Right lobe of liver (tissue), 4 donors: ENCODE results near the gene ADGRA1.

Experiments
- POLR2A ChIP-seq: fragments of 450-650 bp; IDR thresholded peaks from one replicate; pipeline ENCODE4 v1.6.1; 2017; ENCODE audit warnings: antibody characterized with exemption, mild to moderate bottlenecking
- TF ChIP-seq, protein P1 (sequence below), 4 donors: fragments of 200-600 bp in 3 of 4; fragments of 450-650 bp in 1 of 4; IDR thresholded peaks; one replicate each; pipeline versions ENCODE4 v1.5.1 to v1.8.0; 2016 to 2022; ENCODE audit warnings: antibody characterized with exemption in 4 of 4, mild to moderate bottlenecking in 2 of 4
- donor health status: DM: no; HTN: no; CAD: no.
- donor health status: DM: no; HTN: no; CAD: no.
- donor health status: DM: no; HTN: yes; CAD: no.

GRCh38 chr10:133131734-133132472, 44.2 kb downstream of the ADGRA1 start:
- TF ChIP-seq, protein P1, sequence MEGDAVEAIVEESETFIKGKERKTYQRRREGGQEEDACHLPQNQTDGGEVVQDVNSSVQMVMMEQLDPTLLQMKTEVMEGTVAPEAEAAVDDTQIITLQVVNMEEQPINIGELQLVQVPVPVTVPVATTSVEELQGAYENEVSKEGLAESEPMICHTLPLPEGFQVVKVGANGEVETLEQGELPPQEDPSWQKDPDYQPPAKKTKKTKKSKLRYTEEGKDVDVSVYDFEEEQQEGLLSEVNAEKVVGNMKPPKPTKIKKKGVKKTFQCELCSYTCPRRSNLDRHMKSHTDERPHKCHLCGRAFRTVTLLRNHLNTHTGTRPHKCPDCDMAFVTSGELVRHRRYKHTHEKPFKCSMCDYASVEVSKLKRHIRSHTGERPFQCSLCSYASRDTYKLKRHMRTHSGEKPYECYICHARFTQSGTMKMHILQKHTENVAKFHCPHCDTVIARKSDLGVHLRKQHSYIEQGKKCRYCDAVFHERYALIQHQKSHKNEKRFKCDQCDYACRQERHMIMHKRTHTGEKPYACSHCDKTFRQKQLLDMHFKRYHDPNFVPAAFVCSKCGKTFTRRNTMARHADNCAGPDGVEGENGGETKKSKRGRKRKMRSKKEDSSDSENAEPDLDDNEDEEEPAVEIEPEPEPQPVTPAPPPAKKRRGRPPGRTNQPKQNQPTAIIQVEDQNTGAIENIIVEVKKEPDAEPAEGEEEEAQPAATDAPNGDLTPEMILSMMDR (IDR thresholded peaks at IDR 0.05) = no peak
- no peak for TF ChIP-seq POLR2A
